Endothelial cell of umbilical vein (primary cell): ENCODE measurements around the gene GPR155. TPM values are rescaled to one million over a fixed set of nuclear protein-coding genes. Genes with fewer than 3 reads are reported as not detected.

Source experiments
- BruUV-seq: library from RNA; stranded (reverse); fragments of 400-500 nt; replicated peaks from 2 replicates; lab custom pipeline; 2021; lab: Mats Ljungman, UMichigan
- CTCF ChIA-PET: fragments of 300-600, 350-600 bp; sonication (Branson Sonifier 250); formaldehyde crosslinking; loops from one replicate; lab custom pipeline; 2021; ENCODE audit warnings: antibody characterized with exemption, inconsistent platforms; lab: Charles Lee
- POLR2A ChIA-PET: fragments of 300-600, 350-600 bp; sonication (Branson Sonifier 250); formaldehyde crosslinking; loops from one replicate; lab custom pipeline; 2021; ENCODE audit warnings: antibody characterized with exemption, inconsistent platforms; lab: Charles Lee
- DNase-seq: peaks from one replicate; pipeline ENCODE4 v3.0.0-alpha.2; 2011; ENCODE audit warnings: low read depth, low spot score
- FAIRE-seq: peaks from 2 replicates; lab custom pipeline; 2011; peaks lifted over from hg19 to GRCh38; lab: Jason Lieb, UNC
- H2AFZ ChIP-seq: 2 replicates; pipeline ENCODE4 v1.6.0; 2012; ENCODE audit warnings: low read depth, low read length, control low read depth, inconsistent platforms
- H3K27ac ChIP-seq: 2 replicates; pipeline ENCODE4 v1.5.1; 2011; ENCODE audit warnings: low read depth, mild to moderate bottlenecking, control low read depth, low read length, moderate library complexity; ENCODE audit not compliant: insufficient read depth
- H3K27me3 ChIP-seq, 2 experiments: 2 replicates each; pipeline versions ENCODE4 v1.6.0 to v1.6.1; 2011; ENCODE audit warnings: low read length in 2 of 2, mixed read lengths in 1 of 2; ENCODE audit not compliant: control insufficient read depth in 2 of 2, insufficient read depth in 2 of 2
- H3K36me3 ChIP-seq, 2 experiments: 2 replicates in 1 of 2; 3 replicates in 1 of 2; pipeline ENCODE4 v1.5.1; 2011; ENCODE audit warnings: low read length in 2 of 2, mild to moderate bottlenecking in 1 of 2, moderate library complexity in 1 of 2; ENCODE audit not compliant: control insufficient read depth in 2 of 2, insufficient read depth in 2 of 2; ENCODE audit errors: extremely low read depth in 1 of 2
- H3K4me1 ChIP-seq: 3 replicates; pipeline ENCODE4 v1.5.1; 2011; ENCODE audit warnings: mild to moderate bottlenecking, low read length; ENCODE audit not compliant: control insufficient read depth, insufficient read depth; ENCODE audit errors: extremely low read depth
- H3K4me2 ChIP-seq: 2 replicates; pipeline ENCODE4 v1.6.1; 2011; ENCODE audit warnings: low read length, control low read depth, mixed read lengths; ENCODE audit not compliant: insufficient read depth
- H3K4me3 ChIP-seq, 3 experiments: fragments of 200-600 bp in 1 of 3; sonication (generic), shearing (Covaris generic) in 1 of 3; replicated peaks in 1 of 3; 2 replicates each; pipeline ENCODE4 v1.5.1; 2011 to 2016; ENCODE audit warnings: control low read depth in 3 of 3, low read length in 3 of 3, mild to moderate bottlenecking in 2 of 3, inconsistent platforms in 1 of 3, low read depth in 1 of 3, moderate library complexity in 1 of 3; ENCODE audit not compliant: insufficient read depth in 1 of 3
- H3K79me2 ChIP-seq: 2 replicates; pipeline ENCODE4 v1.6.0; 2012; ENCODE audit warnings: low read length, inconsistent platforms; ENCODE audit not compliant: control insufficient read depth, insufficient read depth
- H3K9ac ChIP-seq: replicated peaks from 2 replicates; pipeline ENCODE3; 2011; ENCODE audit warnings: low read length, control low read depth; ENCODE audit not compliant: insufficient read depth; ENCODE audit errors: extremely low read depth
- H3K9me1 ChIP-seq: replicated peaks from 3 replicates; pipeline ENCODE4 v1.6.0; 2011; ENCODE audit warnings: mild to moderate bottlenecking, low read length; ENCODE audit not compliant: control insufficient read depth, insufficient read depth; ENCODE audit errors: extremely low read depth
- H3K9me3 ChIP-seq: replicated peaks from 2 replicates; pipeline ENCODE4 v1.5.1; 2012; ENCODE audit warnings: low read length, inconsistent platforms; ENCODE audit not compliant: control insufficient read depth, insufficient read depth
- H4K20me1 ChIP-seq: replicated peaks from 2 replicates; pipeline ENCODE3; 2011; ENCODE audit warnings: mild to moderate bottlenecking, low read length; ENCODE audit not compliant: control insufficient read depth, insufficient read depth; ENCODE audit errors: extremely low read depth
- EZH2 ChIP-seq: IDR thresholded peaks from 2 replicates; pipeline ENCODE4 v1.6.1; 2012; ENCODE audit warnings: borderline replicate concordance, low read depth, mild to moderate bottlenecking, moderate library complexity, low read length, inconsistent platforms; ENCODE audit not compliant: severe bottlenecking
- FOS ChIP-seq: IDR thresholded peaks from 2 replicates; pipeline ENCODE4 v1.6.1; 2011; ENCODE audit warnings: mild to moderate bottlenecking, low read length, moderate library complexity, borderline replicate concordance; ENCODE audit not compliant: insufficient read depth
- GATA2 ChIP-seq: IDR thresholded peaks from 2 replicates; pipeline ENCODE4 v1.7.0; 2011; ENCODE audit warnings: low read depth, mild to moderate bottlenecking, moderate library complexity, mixed read lengths, low read length; ENCODE audit not compliant: insufficient read length, insufficient read depth
- JUN ChIP-seq: IDR thresholded peaks from 2 replicates; pipeline ENCODE4 v1.6.1; 2011; ENCODE audit warnings: borderline replicate concordance, low read depth; ENCODE audit not compliant: insufficient read length, insufficient read depth
- MYC ChIP-seq: IDR thresholded peaks from one replicate; pipeline ENCODE4 v1.6.1; 2011; ENCODE audit warnings: mild to moderate bottlenecking, low read depth, low read length
- POLR2A ChIP-seq: IDR thresholded peaks from 2 replicates; pipeline ENCODE4 v1.6.1; 2012; ENCODE audit warnings: low read depth, mild to moderate bottlenecking, control low read depth, low read length
- POLR2AphosphoS5 ChIP-seq: IDR thresholded peaks from 2 replicates; pipeline ENCODE4 v1.6.1; 2012; ENCODE audit warnings: low read depth, mild to moderate bottlenecking, control low read depth, low read length, moderate library complexity; ENCODE audit not compliant: insufficient read depth
- dilution Hi-C: fragments of 300-500 bp; cut with MboI; formaldehyde crosslinking; loops from one replicate; pipeline ENCODE4 v1.15.0; 2019; ENCODE audit warnings: low sequenced_read_pairs; ENCODE audit not compliant: extremely low pct_ligation_motif_present
- intact Hi-C: fragments of 100-400 bp; cut with micrococcal nuclease; formaldehyde crosslinking; loops from one replicate; pipeline ENCODE4 v1.10.0; 2022
- polyA plus RNA-seq, 4 experiments: library from polyadenylated mRNA; depleted of rRNA in 3 of 4; stranded (reverse) in 3 of 4; unstranded in 1 of 4; fragments of >200 nt; gene quantifications; 2 replicates each; pipeline versions ENCODE4 v1.2.1 to v1.2.3, GENCODE V29; 2011 to 2012; ENCODE audit warnings: missing spikeins in 1 of 4
- total RNA-seq: library from RNA; stranded (reverse); gene quantifications from 2 replicates; pipeline ENCODE4 v1.2.3, GENCODE V29; 2021
- TF ChIP-seq, protein P1 (sequence below): IDR thresholded peaks from 2 replicates; pipeline ENCODE4 v1.6.1; 2011; ENCODE audit not compliant: insufficient read depth, insufficient read length
- TF ChIP-seq, protein P2 (sequence below), 2 donors: IDR thresholded peaks; 1 replicate in 1 of 2; 2 replicates in 1 of 2; pipeline ENCODE4 v1.5.1; 2011; ENCODE audit warnings: low read length in 2 of 2, mild to moderate bottlenecking in 2 of 2, moderate library complexity in 2 of 2, control low read depth in 1 of 2, inconsistent platforms in 1 of 2, low read depth in 1 of 2; ENCODE audit not compliant: insufficient read depth in 1 of 2; ENCODE audit errors: extremely low read depth in 1 of 2

Gene GPR155
- total and polyA plus RNA-seq, 2 donors (not counting 3 experiments of a cell fraction or from before 2014, with no cell fraction given) = 0.62 to 1.7 TPM

DNA sequence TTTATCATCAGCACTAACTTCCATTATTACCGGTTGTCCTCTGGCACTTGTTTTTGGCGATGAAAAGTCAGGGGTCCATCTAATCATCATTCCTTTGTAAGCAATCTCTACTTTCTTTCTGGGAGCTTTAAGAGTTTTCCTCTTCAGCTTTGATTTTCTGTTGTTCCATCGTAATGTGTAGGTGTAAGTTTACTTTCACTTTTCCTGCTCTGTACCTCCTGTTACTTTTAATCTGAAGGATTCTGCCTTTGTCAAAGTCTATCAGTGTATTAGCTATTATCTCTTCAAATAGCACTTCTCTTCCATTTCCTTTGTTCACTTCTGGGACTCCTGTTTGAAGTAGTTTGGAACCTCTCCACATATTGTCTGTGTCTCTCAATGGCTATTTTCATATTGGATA lies 25.5 kb upstream of the GPR155 start:
- no peak overlapping the region for H3K4me3 ChIP-seq
- no peaks in the 10 kb centered on the region for H3K4me1 ChIP-seq
- H3K9ac ChIP-seq = no peak overlapping the region
- H4K20me1 ChIP-seq = no peaks in the 10 kb centered on the region
- intact Hi-C loops = no loop called here
- FAIRE-seq (no peak), DNase-seq (no peak)
- ChIA-PET CTCF (no interaction called here), POLR2A (interaction anchor here (0.6 kb wide), 1 partner anchor 185 kb away, joined by 4 read pairs; no protein-coding TSS in a partner anchor)
- H3K27me3 ChIP-seq = peaks cover 2% of the 10 kb centered on the region in 2 experiments
- no peak overlapping the region for H3K27ac ChIP-seq
- TF ChIP-seq FOS (no peak), JUN (no peak), GATA2 (no peak), POLR2AphosphoS5 (no peak), MYC (no peak), POLR2A (no peak), EZH2 (no peak)
- TF ChIP-seq, protein P1, sequence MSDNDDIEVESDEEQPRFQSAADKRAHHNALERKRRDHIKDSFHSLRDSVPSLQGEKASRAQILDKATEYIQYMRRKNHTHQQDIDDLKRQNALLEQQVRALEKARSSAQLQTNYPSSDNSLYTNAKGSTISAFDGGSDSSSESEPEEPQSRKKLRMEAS = no peak
- TF ChIP-seq, protein P2, sequence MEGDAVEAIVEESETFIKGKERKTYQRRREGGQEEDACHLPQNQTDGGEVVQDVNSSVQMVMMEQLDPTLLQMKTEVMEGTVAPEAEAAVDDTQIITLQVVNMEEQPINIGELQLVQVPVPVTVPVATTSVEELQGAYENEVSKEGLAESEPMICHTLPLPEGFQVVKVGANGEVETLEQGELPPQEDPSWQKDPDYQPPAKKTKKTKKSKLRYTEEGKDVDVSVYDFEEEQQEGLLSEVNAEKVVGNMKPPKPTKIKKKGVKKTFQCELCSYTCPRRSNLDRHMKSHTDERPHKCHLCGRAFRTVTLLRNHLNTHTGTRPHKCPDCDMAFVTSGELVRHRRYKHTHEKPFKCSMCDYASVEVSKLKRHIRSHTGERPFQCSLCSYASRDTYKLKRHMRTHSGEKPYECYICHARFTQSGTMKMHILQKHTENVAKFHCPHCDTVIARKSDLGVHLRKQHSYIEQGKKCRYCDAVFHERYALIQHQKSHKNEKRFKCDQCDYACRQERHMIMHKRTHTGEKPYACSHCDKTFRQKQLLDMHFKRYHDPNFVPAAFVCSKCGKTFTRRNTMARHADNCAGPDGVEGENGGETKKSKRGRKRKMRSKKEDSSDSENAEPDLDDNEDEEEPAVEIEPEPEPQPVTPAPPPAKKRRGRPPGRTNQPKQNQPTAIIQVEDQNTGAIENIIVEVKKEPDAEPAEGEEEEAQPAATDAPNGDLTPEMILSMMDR (IDR thresholded peaks at IDR 0.05; ENCODE audit: extremely low read depth in 1 of 2, insufficient read depth in 1 of 2, low read depth in 1 of 2, low read length in 2 of 2) = no peak
- no peaks in the 10 kb centered on the region for H3K79me2 ChIP-seq
- no TSS peak for BruUV-seq
- H2AFZ ChIP-seq = no peak overlapping the region
- H3K36me3 ChIP-seq = no peaks in the 10 kb centered on the region
- dilution Hi-C loops = no loop called here
- H3K9me1 ChIP-seq = no peaks in the 10 kb centered on the region
- H3K4me2 ChIP-seq = no peak overlapping the region
- no peaks in the 10 kb centered on the region for H3K9me3 ChIP-seq
